Measurements from ENCODE around the gene BDP1. TPM values are rescaled to one million over a fixed set of nuclear protein-coding genes. Genes with fewer than 3 reads are reported as not detected.
"Not testable (repeated sequence)": the region's sequence is repeated elsewhere in the genome, so short reads cannot be mapped to it uniquely, and the experiment has no call there.

BDP1 gene
- total RNA-seq, 1 experiment from 2014 or later = 20.0 TPM

GRCh38 chr5:71597001-71597400 is 141.6 kb downstream of the BDP1 start:
- Histone ChIP-seq H3K27me3 (ENCODE audit: insufficient read depth, low read depth) (no peaks in the 10 kb centered on the region), H2AFZ (no peak overlapping the region), H4K20me1 (ENCODE audit: insufficient read depth) (no peaks in the 10 kb centered on the region), H3K9me2 (ENCODE audit: insufficient read depth) (no peaks in the 10 kb centered on the region), H3K4me3 (no peak overlapping the region), H3F3A (ENCODE audit: insufficient read depth, low read depth) (peaks cover 30% of the 10 kb centered on the region), H3K27ac (no peak overlapping the region), H3K4me2 (no peak overlapping the region), H3K4me1 (replicated peaks; ENCODE audit: insufficient read depth) (peaks cover 29% of the 10 kb centered on the region), H3K9me3 (ENCODE audit: insufficient read depth, low read depth) (no peaks in the 10 kb centered on the region), H3K36me3 (ENCODE audit: low read depth) (peaks cover 26% of the 10 kb centered on the region), H3K79me2 (ENCODE audit: low read depth) (peaks cover 13% of the 10 kb centered on the region)
- CTCF ChIA-PET = no interaction called here
- no TSS peak for BruUV-seq (replicated peaks)
- intact Hi-C loops (cut with micrococcal nuclease; ENCODE audit: unreplicated experiment) = no loop called here
- POLR2A ChIA-PET (ENCODE audit: unreplicated experiment) = no interaction called here
- DNase-seq = no peak
- TF ChIP-seq EZH2 (IDR thresholded peaks at IDR 0.05; ENCODE audit: low read depth) = no peak
- TF ChIP-seq, protein P1, sequence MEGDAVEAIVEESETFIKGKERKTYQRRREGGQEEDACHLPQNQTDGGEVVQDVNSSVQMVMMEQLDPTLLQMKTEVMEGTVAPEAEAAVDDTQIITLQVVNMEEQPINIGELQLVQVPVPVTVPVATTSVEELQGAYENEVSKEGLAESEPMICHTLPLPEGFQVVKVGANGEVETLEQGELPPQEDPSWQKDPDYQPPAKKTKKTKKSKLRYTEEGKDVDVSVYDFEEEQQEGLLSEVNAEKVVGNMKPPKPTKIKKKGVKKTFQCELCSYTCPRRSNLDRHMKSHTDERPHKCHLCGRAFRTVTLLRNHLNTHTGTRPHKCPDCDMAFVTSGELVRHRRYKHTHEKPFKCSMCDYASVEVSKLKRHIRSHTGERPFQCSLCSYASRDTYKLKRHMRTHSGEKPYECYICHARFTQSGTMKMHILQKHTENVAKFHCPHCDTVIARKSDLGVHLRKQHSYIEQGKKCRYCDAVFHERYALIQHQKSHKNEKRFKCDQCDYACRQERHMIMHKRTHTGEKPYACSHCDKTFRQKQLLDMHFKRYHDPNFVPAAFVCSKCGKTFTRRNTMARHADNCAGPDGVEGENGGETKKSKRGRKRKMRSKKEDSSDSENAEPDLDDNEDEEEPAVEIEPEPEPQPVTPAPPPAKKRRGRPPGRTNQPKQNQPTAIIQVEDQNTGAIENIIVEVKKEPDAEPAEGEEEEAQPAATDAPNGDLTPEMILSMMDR (conservative IDR thresholded peaks at IDR 0.05) = no peak

GRCh38 chr5:71600783-71601182 is 145.3 kb downstream of the BDP1 start:
- peak overlapping the region; percentile 75 for H3K4me2 ChIP-seq
- TF ChIP-seq EZH2 (IDR thresholded peaks at IDR 0.05; ENCODE audit: low read depth) = no peak
- H3K4me3 ChIP-seq = peak overlapping the region; percentile 34; the same call in 1 of the 2 replicates
- peaks cover 11% of the 10 kb centered on the region for H3K79me2 ChIP-seq (ENCODE audit: low read depth)
- intact Hi-C loops (cut with micrococcal nuclease; ENCODE audit: unreplicated experiment) = loop anchor here (2.0 kb wide), 2 partner anchors 14 to 118 kb away; partner anchors contain the start of gene MCCC2
- ChIA-PET POLR2A (ENCODE audit: unreplicated experiment) (no interaction called here), CTCF (interaction anchor here (2.4 kb wide), 1 partner anchor 14 kb away, joined by 14 read pairs; the partner anchor contains the start of gene MCCC2)
- DNase-seq = no peak
- no peaks in the 10 kb centered on the region for H3K9me2 ChIP-seq (ENCODE audit: insufficient read depth)
- no peaks in the 10 kb centered on the region for H3K9me3 ChIP-seq (ENCODE audit: insufficient read depth, low read depth)
- H3K36me3 ChIP-seq (ENCODE audit: low read depth) = peaks cover 36% of the 10 kb centered on the region
- H4K20me1 ChIP-seq (ENCODE audit: insufficient read depth) = no peaks in the 10 kb centered on the region
- H3K27ac ChIP-seq = peak overlapping the region; percentile 79
- no peaks in the 10 kb centered on the region for H3K27me3 ChIP-seq (ENCODE audit: insufficient read depth, low read depth)
- H2AFZ ChIP-seq = no peak overlapping the region
- no TSS peak for BruUV-seq (replicated peaks)
- peaks cover 37% of the 10 kb centered on the region for H3K4me1 ChIP-seq (replicated peaks; ENCODE audit: insufficient read depth)
- peaks cover 36% of the 10 kb centered on the region for H3F3A ChIP-seq (ENCODE audit: insufficient read depth, low read depth)

DNA sequence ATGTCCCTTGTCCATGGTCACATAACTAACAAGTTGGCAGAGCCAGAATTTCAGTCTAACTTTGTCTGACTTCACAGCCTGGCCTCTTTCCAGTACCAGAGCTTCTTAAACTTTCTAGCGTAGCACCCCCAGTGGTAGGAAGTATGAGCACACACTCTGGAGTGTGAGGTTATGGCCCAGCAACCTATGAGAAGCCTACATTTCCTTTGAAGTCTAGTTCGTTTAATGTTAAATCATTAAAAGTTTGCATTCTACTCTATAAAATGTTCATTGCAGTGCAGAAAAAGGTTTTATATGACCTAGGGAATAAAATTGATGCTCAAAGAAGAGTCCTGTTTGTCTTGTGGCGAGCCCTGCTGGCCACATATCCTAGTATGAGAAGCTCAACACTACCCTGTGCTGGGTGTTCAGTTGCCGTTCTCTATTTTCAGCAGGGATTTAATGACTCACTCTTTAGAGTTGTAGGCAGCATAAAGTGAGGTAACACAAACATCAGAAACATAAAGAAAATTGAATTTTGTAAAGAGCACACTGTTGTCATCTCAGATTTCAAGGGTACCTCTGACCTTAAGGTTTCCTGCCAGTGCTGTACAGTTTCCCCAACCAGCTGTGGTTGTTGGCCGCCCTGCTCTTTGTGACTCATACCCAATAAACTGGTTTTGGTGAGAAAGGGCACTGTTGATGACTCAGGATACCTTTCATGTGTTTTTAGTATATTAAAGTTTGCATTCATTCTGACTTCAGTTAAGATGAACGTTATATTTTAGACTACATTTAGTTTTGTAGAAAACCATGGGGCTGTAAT is 146.0 kb downstream of the BDP1 start:
- Histone ChIP-seq H3K4me1 (replicated peaks; ENCODE audit: insufficient read depth) (peaks cover 37% of the 10 kb centered on the region), H3K4me3 (peak overlapping the region; percentile 34; the same call in 1 of the 2 replicates), H3K36me3 (ENCODE audit: low read depth) (peaks cover 31% of the 10 kb centered on the region), H3K79me2 (ENCODE audit: low read depth) (peaks cover 11% of the 10 kb centered on the region), H4K20me1 (ENCODE audit: insufficient read depth) (no peaks in the 10 kb centered on the region), H3K27ac (peak overlapping the region; percentile 79), H3K9me3 (ENCODE audit: insufficient read depth, low read depth) (no peaks in the 10 kb centered on the region), H3K9me2 (ENCODE audit: insufficient read depth) (no peaks in the 10 kb centered on the region), H3K4me2 (peak overlapping the region; percentile 75), H3K27me3 (ENCODE audit: insufficient read depth, low read depth) (no peaks in the 10 kb centered on the region), H2AFZ (no peak overlapping the region), H3F3A (ENCODE audit: insufficient read depth, low read depth) (peaks cover 36% of the 10 kb centered on the region)
- ChIA-PET CTCF (interaction anchor here (0.6 to 2.4 kb wide), 4 partner anchors 14 to 1522 kb away, joined by 3 to 14 read pairs (median 4); partner anchors contain the start of gene MCCC2), POLR2A (ENCODE audit: unreplicated experiment) (no interaction called here)
- DNase-seq = peak; percentile 79 to 97
- BruUV-seq (replicated peaks) = no TSS peak
- TF ChIP-seq, protein P1 (conservative IDR thresholded peaks at IDR 0.05) = peak; percentile 81
- TF ChIP-seq EZH2 (IDR thresholded peaks at IDR 0.05; ENCODE audit: low read depth) = no peak
- intact Hi-C loops (cut with micrococcal nuclease; ENCODE audit: unreplicated experiment) = loop anchor here (2.0 kb wide), 2 partner anchors 15 to 119 kb away; partner anchors contain the start of gene MCCC2

- H3K9me2 ChIP-seq (ENCODE audit: insufficient read depth); CTCF ChIA-PET; BruUV-seq (replicated peaks); H2AFZ ChIP-seq; H3K9me3 ChIP-seq (ENCODE audit: insufficient read depth, low read depth); H3F3A ChIP-seq (ENCODE audit: insufficient read depth, low read depth); H3K36me3 ChIP-seq (ENCODE audit: low read depth); H3K27me3 ChIP-seq (ENCODE audit: insufficient read depth, low read depth); intact Hi-C loops (cut with micrococcal nuclease; ENCODE audit: unreplicated experiment); H3K4me3 ChIP-seq; H3K4me1 ChIP-seq (replicated peaks; ENCODE audit: insufficient read depth); H3K79me2 ChIP-seq (ENCODE audit: low read depth); H3K4me2 ChIP-seq; H4K20me1 ChIP-seq (ENCODE audit: insufficient read depth); H3K27ac ChIP-seq; POLR2A ChIA-PET (ENCODE audit: unreplicated experiment); DNase-seq: not testable (repeated sequence)
Measured at GRCh38 chr5:71609916-71610315, 154.5 kb downstream of the BDP1 start.
